HCT116 (cell line): Measurements from ENCODE around the gene NT5DC3. TPM values are rescaled to one million over a fixed set of nuclear protein-coding genes. Genes with fewer than 3 reads are reported as not detected.

ENCODE experiments used
- ATAC-seq: fragments of 200-7000 bp; cut with Tn5 transposase; 2 replicates; pipeline ENCODE4 v1.9.1; 2020; ENCODE audit warnings: mild to moderate bottlenecking, moderate library complexity
- BruUV-seq: library from RNA; stranded (reverse); fragments of 400-500 nt; replicated peaks from 2 replicates; lab custom pipeline; 2021; lab: Mats Ljungman, UMichigan
- CTCF ChIA-PET: fragments of 300-600 bp; sonication (Branson Sonifier 250); formaldehyde crosslinking; loops from one replicate; lab custom pipeline; 2021; ENCODE audit warnings: antibody characterized with exemption; lab: Charles Lee
- POLR2A ChIA-PET: fragments of 300-600, 350-600 bp; sonication (Branson Sonifier 250); formaldehyde crosslinking; loops from one replicate; lab custom pipeline; 2021; ENCODE audit warnings: antibody characterized with exemption; lab: Charles Lee
- RAD21 ChIA-PET, 2 experiments: fragments of 300-600 bp; sonication (Branson Sonifier 250); formaldehyde crosslinking; loops; one replicate each; lab custom pipeline; 2023; ENCODE audit warnings: low total read pairs in 2 of 2; ENCODE audit not compliant: uncharacterized antibody in 2 of 2, unreplicated experiment in 2 of 2, low non-redundant PET in 1 of 2; lab: Charles Lee
- DNase-seq: peaks from one replicate; pipeline ENCODE4 v3.0.0-alpha.2; 2010; ENCODE audit warnings: low read depth, low spot score
- H2AFZ ChIP-seq: fragments of 200-600 bp; shearing (Covaris generic), sonication (generic); 2 replicates; pipeline ENCODE4 v1.6.1; 2017; ENCODE audit warnings: low read depth, mixed run types, mixed read lengths, antibody characterized with exemption, low read length; ENCODE audit not compliant: poor library complexity, severe bottlenecking
- H3K27ac ChIP-seq: 2 replicates; pipeline ENCODE4 v1.5.1; 2012; ENCODE audit warnings: low read depth, low read length
- H3K27me3 ChIP-seq: fragments of 200-600 bp; sonication (generic); 2 replicates; pipeline ENCODE4 v1.6.1; 2016; ENCODE audit warnings: mixed run types, low read length, mixed read lengths; ENCODE audit not compliant: insufficient read depth
- H3K36me3 ChIP-seq, 2 experiments: fragments of 200-500 bp in 1 of 2; fragments of 200-600 bp in 1 of 2; sonication (Bioruptor generic) in 1 of 2; sonication (generic) in 1 of 2; 2 replicates each; pipeline versions ENCODE4 v1.5.1 to v1.6.1; 2014 to 2016; ENCODE audit warnings: low read length in 2 of 2, inconsistent platforms in 1 of 2, mixed read lengths in 1 of 2, mixed run types in 1 of 2; ENCODE audit not compliant: insufficient read depth in 2 of 2, control insufficient read depth in 1 of 2
- H3K4me1 ChIP-seq, 2 experiments: fragments of 200-600 bp in 1 of 2; sonication (generic) in 1 of 2; 2 replicates each; pipeline versions ENCODE4 v1.5.1 to v1.6.1; 2012 to 2017; ENCODE audit warnings: low read length in 2 of 2, inconsistent platforms in 1 of 2, mild to moderate bottlenecking in 1 of 2, mixed read lengths in 1 of 2, mixed run types in 1 of 2, moderate library complexity in 1 of 2; ENCODE audit not compliant: insufficient read depth in 2 of 2, control insufficient read depth in 1 of 2
- H3K4me2 ChIP-seq: fragments of 200-600 bp; sonication (generic); 2 replicates; pipeline ENCODE4 v1.6.1; 2017; ENCODE audit warnings: mixed run types, low read length, mixed read lengths
- H3K4me3 ChIP-seq, 2 experiments: fragments of 200-600 bp in 1 of 2; sonication (generic) in 1 of 2; replicated peaks in 1 of 2; 2 replicates each; pipeline ENCODE4 v1.5.1; 2011 to 2016; ENCODE audit warnings: low read length in 2 of 2, control low read depth in 1 of 2, low read depth in 1 of 2, mild to moderate bottlenecking in 1 of 2, mixed read lengths in 1 of 2, mixed run types in 1 of 2
- H3K79me2 ChIP-seq: fragments of 200-600 bp; sonication (generic); 2 replicates; pipeline ENCODE4 v1.6.1; 2017; ENCODE audit warnings: mild to moderate bottlenecking, mixed run types, low read length, moderate library complexity, mixed read lengths; ENCODE audit not compliant: insufficient read depth
- H3K9ac ChIP-seq: fragments of 200-600 bp; sonication (generic); 2 replicates; pipeline ENCODE4 v1.6.1; 2016; ENCODE audit warnings: low read length, mixed read lengths
- H3K9me2 ChIP-seq: fragments of 200-600 bp; sonication (generic), shearing (Covaris generic); 2 replicates; pipeline ENCODE4 v1.6.1; 2017; ENCODE audit warnings: mixed run types, mild to moderate bottlenecking, moderate library complexity; ENCODE audit not compliant: insufficient read depth
- H3K9me3 ChIP-seq, 2 experiments: fragments of 200-500 bp in 1 of 2; fragments of 200-600 bp in 1 of 2; sonication (Bioruptor generic) in 1 of 2; sonication (generic) in 1 of 2; 2 replicates each; pipeline ENCODE4 v1.6.1; 2014 to 2017; ENCODE audit warnings: low read length in 2 of 2, mixed read lengths in 2 of 2, inconsistent platforms in 1 of 2, low read depth in 1 of 2, mild to moderate bottlenecking in 1 of 2, mixed run types in 1 of 2, moderate library complexity in 1 of 2; ENCODE audit not compliant: control insufficient read depth in 1 of 2, insufficient read depth in 1 of 2
- H4K20me1 ChIP-seq: fragments of 200-600 bp; sonication (generic), shearing (Covaris generic); 2 replicates; pipeline ENCODE4 v1.6.1; 2017; ENCODE audit warnings: mixed run types, mild to moderate bottlenecking, moderate library complexity; ENCODE audit not compliant: insufficient read depth
- CBX3 ChIP-seq: IDR thresholded peaks from 2 replicates; pipeline ENCODE4 v1.6.1; 2012; ENCODE audit warnings: low read depth
- CEBPB ChIP-seq: IDR thresholded peaks from 2 replicates; pipeline ENCODE4 v1.6.1; 2012; ENCODE audit warnings: low read depth
- EGR1 ChIP-seq: IDR thresholded peaks from 2 replicates; pipeline ENCODE4 v1.6.1; 2012; ENCODE audit warnings: low read depth
- EZH2 ChIP-seq: fragments of 200-600 bp; sonication (generic); IDR thresholded peaks from 2 replicates; pipeline ENCODE4 v1.6.1; 2017; ENCODE audit warnings: antibody characterized with exemption, mixed run types
- EZH2phosphoT487 ChIP-seq: fragments of 200-600 bp; IDR thresholded peaks from 2 replicates; pipeline ENCODE4 v1.6.1; 2018; ENCODE audit warnings: antibody characterized with exemption, borderline replicate concordance
- POLR2AphosphoS5 ChIP-seq: IDR thresholded peaks from 2 replicates; pipeline ENCODE4 v1.6.1; 2011; ENCODE audit warnings: mild to moderate bottlenecking, low read depth, low read length, moderate library complexity
- SIN3A ChIP-seq: IDR thresholded peaks from 2 replicates; pipeline ENCODE4 v1.6.1; 2012; ENCODE audit warnings: low read depth
- SP1 ChIP-seq: IDR thresholded peaks from 2 replicates; pipeline ENCODE4 v1.6.1; 2012; ENCODE audit warnings: low read depth
- SRF ChIP-seq: IDR thresholded peaks from 2 replicates; pipeline ENCODE4 v1.6.1; 2012; ENCODE audit warnings: low read depth
- YY1 ChIP-seq: IDR thresholded peaks from 2 replicates; pipeline ENCODE4 v1.6.1; 2011; ENCODE audit warnings: low read length, low read depth, moderate library complexity, mild to moderate bottlenecking; ENCODE audit not compliant: insufficient replicate concordance; ENCODE audit errors: extremely low read depth
- ZNF274 ChIP-seq: fragments of 200-500 bp; sonication (Bioruptor generic); IDR thresholded peaks from 2 replicates; pipeline ENCODE4 v1.6.1; 2014; ENCODE audit warnings: mild to moderate bottlenecking, low read depth, low read length, inconsistent platforms
- intact Hi-C: fragments of 100-400 bp; cut with micrococcal nuclease; formaldehyde crosslinking; loops from 2 replicates; pipeline ENCODE4 v1.10.0; 2022
- total RNA-seq: library from RNA; stranded (reverse); gene quantifications from one replicate; pipeline ENCODE4 v1.2.1, GENCODE V29; 2021; ENCODE audit not compliant: unreplicated experiment
- TF ChIP-seq, protein P1 (sequence below): IDR thresholded peaks from 2 replicates; pipeline ENCODE4 v1.6.1; 2012
- TF ChIP-seq, protein P2 (sequence below): IDR thresholded peaks from 2 replicates; pipeline ENCODE4 v1.6.1; 2012
- TF ChIP-seq, protein P3 (sequence below): IDR thresholded peaks from 2 replicates; pipeline ENCODE4 v1.6.1; 2012; ENCODE audit warnings: low read depth
- TF ChIP-seq, protein P4 (sequence below), 3 experiments: fragments of 200-600 bp in 1 of 3; sonication (generic) in 1 of 3; IDR thresholded peaks in 2 of 3; conservative IDR thresholded peaks in 1 of 3; 2 replicates each; pipeline ENCODE4 v1.5.1; 2012 to 2017; ENCODE audit warnings: low read depth in 2 of 3, low read length in 2 of 3, antibody characterized with exemption in 1 of 3, borderline replicate concordance in 1 of 3, control low read depth in 1 of 3, mild to moderate bottlenecking in 1 of 3, mixed read lengths in 1 of 3, mixed run types in 1 of 3, moderate library complexity in 1 of 3; ENCODE audit not compliant: insufficient read depth in 1 of 3

The NT5DC3 gene
- total RNA-seq, 1 experiment from 2014 or later = 18.7 TPM

DNA sequence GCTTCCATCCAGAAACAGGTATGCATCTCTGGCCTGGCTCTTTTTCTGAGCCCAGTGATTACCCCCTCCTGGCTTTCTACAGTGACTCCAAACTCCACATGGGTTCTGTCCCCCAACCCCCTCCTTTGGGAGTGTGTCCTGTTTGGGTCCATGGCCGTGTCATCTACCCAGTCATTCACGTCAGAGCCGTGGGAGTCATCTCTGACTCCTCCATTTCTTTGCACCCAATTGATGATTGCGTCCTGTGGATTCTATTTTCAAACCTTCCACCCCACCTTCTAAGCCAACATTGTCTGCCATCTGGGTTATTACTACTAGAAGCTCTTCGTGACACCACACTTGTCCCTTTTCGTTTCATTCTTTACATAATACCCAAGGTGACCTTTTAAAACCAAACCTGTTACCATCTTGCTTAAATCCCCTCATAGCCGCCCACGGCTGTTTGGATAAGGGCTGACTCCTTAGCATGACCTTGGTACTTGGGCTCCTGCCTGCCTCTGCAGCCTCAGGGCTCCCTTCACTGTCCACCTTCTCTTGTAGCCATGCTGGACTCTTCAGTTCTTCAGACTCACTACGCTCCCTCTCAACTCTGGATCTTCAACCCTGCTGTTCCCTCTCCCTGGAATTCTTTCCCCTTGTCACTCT lies 38.1 kb upstream of the NT5DC3 start:
- no TSS peak for BruUV-seq
- Histone ChIP-seq H2AFZ (no peak overlapping the region), H3K4me3 (no peak overlapping the region), H3K9me3 (no peaks in the 10 kb centered on the region), H3K27ac (no peak overlapping the region), H3K9me2 (no peaks in the 10 kb centered on the region), H3K79me2 (no peaks in the 10 kb centered on the region), H4K20me1 (no peaks in the 10 kb centered on the region), H3K27me3 (no peaks in the 10 kb centered on the region), H3K4me1 (peaks cover 0 to 4% of the 10 kb centered on the region in 2 experiments; a peak in 1 of 4 replicates), H3K9ac (no peak overlapping the region), H3K4me2 (no peak overlapping the region), H3K36me3 (no peaks in the 10 kb centered on the region)
- ChIA-PET POLR2A (no interaction called here), CTCF (no interaction called here), RAD21 (no interaction called here)
- TF ChIP-seq CBX3 (no peak), SP1 (no peak), SRF (no peak), EZH2 (no peak), EZH2phosphoT487 (no peak), CEBPB (no peak), EGR1 (no peak), SIN3A (no peak), ZNF274 (no peak), YY1 (no peak), POLR2AphosphoS5 (no peak)
- TF ChIP-seq, protein P1, sequence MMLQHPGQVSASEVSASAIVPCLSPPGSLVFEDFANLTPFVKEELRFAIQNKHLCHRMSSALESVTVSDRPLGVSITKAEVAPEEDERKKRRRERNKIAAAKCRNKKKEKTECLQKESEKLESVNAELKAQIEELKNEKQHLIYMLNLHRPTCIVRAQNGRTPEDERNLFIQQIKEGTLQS = no peak
- TF ChIP-seq, protein P2, sequence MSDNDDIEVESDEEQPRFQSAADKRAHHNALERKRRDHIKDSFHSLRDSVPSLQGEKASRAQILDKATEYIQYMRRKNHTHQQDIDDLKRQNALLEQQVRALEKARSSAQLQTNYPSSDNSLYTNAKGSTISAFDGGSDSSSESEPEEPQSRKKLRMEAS = no peak
- TF ChIP-seq, protein P3, sequence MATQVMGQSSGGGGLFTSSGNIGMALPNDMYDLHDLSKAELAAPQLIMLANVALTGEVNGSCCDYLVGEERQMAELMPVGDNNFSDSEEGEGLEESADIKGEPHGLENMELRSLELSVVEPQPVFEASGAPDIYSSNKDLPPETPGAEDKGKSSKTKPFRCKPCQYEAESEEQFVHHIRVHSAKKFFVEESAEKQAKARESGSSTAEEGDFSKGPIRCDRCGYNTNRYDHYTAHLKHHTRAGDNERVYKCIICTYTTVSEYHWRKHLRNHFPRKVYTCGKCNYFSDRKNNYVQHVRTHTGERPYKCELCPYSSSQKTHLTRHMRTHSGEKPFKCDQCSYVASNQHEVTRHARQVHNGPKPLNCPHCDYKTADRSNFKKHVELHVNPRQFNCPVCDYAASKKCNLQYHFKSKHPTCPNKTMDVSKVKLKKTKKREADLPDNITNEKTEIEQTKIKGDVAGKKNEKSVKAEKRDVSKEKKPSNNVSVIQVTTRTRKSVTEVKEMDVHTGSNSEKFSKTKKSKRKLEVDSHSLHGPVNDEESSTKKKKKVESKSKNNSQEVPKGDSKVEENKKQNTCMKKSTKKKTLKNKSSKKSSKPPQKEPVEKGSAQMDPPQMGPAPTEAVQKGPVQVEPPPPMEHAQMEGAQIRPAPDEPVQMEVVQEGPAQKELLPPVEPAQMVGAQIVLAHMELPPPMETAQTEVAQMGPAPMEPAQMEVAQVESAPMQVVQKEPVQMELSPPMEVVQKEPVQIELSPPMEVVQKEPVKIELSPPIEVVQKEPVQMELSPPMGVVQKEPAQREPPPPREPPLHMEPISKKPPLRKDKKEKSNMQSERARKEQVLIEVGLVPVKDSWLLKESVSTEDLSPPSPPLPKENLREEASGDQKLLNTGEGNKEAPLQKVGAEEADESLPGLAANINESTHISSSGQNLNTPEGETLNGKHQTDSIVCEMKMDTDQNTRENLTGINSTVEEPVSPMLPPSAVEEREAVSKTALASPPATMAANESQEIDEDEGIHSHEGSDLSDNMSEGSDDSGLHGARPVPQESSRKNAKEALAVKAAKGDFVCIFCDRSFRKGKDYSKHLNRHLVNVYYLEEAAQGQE = no peak
- TF ChIP-seq, protein P4, sequence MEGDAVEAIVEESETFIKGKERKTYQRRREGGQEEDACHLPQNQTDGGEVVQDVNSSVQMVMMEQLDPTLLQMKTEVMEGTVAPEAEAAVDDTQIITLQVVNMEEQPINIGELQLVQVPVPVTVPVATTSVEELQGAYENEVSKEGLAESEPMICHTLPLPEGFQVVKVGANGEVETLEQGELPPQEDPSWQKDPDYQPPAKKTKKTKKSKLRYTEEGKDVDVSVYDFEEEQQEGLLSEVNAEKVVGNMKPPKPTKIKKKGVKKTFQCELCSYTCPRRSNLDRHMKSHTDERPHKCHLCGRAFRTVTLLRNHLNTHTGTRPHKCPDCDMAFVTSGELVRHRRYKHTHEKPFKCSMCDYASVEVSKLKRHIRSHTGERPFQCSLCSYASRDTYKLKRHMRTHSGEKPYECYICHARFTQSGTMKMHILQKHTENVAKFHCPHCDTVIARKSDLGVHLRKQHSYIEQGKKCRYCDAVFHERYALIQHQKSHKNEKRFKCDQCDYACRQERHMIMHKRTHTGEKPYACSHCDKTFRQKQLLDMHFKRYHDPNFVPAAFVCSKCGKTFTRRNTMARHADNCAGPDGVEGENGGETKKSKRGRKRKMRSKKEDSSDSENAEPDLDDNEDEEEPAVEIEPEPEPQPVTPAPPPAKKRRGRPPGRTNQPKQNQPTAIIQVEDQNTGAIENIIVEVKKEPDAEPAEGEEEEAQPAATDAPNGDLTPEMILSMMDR (IDR thresholded peaks at IDR 0.05 in 2 of 3, conservative IDR thresholded peaks at IDR 0.05 in 1 of 3; ENCODE audit: borderline replicate concordance in 1 of 3, insufficient read depth in 1 of 3, low read depth in 2 of 3, low read length in 2 of 3) = no peak
- ATAC-seq = no peak
- intact Hi-C loops = loop anchor here (5.0 to 10.0 kb wide), 3 partner anchors 88 to 1506 kb away; partner anchors contain the start of gene TDG
- DNase-seq = no peak
